Islet of Langerhans (tissue), 1 donor: ENCODE measurements around the gene TRMU.
"Not testable (repeated sequence)": the region's sequence is repeated elsewhere in the genome, so short reads cannot be mapped to it uniquely, and the experiment has no call there.

Source experiments
- FAIRE-seq: peaks from one replicate; lab custom pipeline; 2011; peaks lifted over from hg19 to GRCh38; lab: Jason Lieb, UNC

Gene TRMU

GRCh38 chr22:46300491-46300890, 35.0 kb upstream of the TRMU start:
- FAIRE-seq: no peak

DNA sequence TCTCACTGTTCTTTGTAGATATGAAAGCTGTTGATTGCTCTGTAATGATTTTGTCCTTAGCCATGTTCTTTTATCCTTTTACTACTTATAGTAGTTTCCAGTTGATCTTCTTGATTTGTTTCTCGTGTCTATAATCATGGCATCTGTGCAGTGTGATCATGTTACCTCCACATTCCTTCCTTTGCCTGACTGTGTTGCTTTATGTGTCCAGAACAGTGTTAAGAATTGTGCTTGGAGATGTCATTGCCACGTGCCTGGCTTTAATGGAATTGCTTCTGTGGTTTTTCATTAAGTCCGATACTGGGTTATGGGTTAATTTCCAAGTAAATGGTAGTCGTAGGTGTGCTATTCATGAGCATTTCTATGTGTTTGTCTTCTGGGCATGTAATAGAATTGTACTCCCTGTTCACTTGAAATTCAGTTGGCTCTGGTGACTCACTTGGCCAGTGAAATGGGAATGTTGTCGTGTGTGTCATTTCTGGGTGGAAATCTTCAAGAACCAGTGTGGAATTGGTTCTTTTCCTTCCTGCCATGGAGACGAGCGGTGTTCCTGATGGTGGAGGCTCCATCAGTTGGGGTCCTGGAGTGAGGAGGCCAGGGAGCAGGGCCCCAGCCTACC, 32.1 kb upstream of the TRMU start:
- FAIRE-seq: no peak

DNA sequence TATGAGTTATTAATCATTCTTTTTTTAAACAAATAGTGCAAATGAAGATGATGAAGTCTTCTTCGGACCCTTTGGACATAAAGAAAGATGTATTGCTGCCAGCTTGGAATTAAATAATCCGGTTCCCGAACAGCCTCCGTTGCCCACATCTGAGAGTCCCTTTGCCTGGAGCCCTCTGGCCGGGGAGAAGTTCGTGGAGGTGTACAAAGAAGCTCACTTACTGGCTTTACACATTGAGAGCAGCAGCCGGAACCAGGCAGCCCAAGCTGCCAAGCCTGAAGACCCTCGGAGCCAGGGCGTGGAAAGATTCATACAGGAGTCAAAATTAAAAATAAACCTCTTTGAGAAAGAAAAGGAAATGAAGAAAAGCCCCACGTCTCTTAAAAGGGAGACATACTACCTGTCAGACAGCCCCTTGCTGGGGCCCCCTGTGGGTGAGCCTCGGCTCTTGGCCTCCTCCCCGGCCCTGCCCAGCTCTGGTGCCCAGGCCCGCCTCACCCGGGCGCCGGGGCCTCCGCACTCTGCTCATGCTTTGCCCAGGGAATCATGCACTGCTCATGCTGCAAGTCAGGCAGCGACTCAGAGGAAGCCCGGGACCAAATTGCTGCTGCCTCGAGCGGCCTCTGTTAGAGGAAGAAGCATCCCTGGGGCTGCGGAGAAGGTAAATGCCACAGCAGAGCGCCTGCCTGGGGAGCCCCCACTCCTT, 27.1 kb upstream of the TRMU start:
- FAIRE-seq: no peak

GRCh38 chr22:46309526-46310085, 25.9 kb upstream of the TRMU start:
- FAIRE-seq: no peak

DNA sequence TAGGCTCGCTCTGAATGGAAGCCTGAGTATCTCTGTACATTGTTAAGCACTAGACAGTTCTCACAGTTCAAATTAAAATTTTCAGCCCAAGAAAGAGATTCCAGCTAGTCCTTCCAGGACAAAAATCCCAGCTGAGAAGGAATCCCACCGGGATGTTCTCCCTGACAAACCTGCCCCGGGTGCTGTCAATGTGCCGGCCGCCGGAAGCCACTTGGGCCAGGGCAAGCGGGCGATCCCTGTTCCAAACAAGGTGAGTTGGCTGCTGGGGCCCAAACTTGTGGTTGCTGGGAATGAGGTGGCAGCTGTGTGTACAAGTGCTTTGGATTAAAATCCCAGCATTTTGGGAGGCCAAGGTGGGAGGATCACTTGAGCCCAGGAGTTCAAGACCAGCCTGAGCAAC, 23.5 kb upstream of the TRMU start:
- FAIRE-seq: no peak

DNA sequence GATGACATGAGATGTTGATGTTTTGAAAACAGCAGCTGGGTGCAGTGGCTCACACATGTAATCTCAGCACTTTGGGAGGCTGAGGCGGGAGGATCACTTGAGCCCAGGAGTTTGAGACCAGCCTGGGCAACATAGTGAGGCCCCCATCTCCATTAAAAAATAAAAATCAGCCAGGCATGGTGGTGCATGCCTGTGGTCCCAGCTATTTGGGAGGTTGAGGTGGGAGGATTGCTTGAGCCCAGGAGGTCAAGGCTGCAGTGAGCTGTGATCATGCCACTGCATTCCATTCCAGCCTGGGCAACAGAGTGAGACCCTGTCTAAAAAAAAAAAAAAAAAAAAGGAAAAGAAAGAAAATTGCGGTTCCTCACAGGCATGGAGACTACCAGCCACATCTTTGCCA, 22.7 kb upstream of the TRMU start:
- not testable (repeated sequence) for FAIRE-seq

GRCh38 chr22:46315976-46316375, 19.5 kb upstream of the TRMU start:
- no peak for FAIRE-seq

DNA sequence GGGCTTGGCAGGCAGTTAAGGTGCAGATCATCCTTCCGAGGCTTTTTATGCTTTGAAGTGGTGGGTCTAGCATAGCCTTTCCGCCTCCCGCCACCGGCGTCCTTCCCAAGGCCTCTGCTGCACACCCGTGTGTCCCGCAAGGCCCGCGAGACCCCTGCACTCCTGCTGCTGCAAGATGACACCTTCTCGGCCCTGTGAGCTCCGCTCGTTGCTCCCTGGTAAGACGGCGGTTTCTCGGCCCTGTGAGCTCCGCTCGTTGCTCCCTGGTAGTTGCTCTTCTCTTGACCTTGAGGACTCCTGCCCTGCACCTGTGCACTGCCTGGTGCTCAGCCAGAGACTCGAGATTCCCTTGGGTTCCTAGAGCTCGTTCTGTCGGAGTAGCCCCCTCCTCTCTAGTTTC, 17.9 kb upstream of the TRMU start:
- FAIRE-seq: no peak

- FAIRE-seq: no peak
These were observed 16.9 kb upstream of the TRMU start for GRCh38 chr22:46318576-46318975.

DNA sequence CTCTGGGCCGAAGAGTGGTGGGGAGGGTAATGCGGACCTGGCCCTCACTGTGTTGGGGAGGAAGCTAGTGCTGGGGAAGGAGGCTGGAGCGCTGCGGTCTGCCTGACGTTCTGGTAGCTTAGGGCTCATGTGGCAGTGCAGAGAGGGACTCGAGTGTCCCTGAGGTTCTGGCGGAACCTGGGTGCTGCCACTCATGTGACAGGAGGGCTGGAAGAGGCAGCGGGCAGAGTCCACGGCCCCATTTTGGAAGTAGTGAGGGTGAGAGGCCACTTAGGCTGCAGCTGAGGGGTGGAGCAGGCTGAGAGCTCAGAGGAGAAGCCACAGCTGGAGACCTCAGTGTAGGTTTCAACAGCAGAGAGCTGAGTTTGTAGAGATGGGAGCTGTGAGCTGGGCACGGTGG, 16.2 kb upstream of the TRMU start:
- FAIRE-seq: no peak

- FAIRE-seq: no peak
These were observed 15.3 kb upstream of the TRMU start for GRCh38 chr22:46320166-46320710.

DNA sequence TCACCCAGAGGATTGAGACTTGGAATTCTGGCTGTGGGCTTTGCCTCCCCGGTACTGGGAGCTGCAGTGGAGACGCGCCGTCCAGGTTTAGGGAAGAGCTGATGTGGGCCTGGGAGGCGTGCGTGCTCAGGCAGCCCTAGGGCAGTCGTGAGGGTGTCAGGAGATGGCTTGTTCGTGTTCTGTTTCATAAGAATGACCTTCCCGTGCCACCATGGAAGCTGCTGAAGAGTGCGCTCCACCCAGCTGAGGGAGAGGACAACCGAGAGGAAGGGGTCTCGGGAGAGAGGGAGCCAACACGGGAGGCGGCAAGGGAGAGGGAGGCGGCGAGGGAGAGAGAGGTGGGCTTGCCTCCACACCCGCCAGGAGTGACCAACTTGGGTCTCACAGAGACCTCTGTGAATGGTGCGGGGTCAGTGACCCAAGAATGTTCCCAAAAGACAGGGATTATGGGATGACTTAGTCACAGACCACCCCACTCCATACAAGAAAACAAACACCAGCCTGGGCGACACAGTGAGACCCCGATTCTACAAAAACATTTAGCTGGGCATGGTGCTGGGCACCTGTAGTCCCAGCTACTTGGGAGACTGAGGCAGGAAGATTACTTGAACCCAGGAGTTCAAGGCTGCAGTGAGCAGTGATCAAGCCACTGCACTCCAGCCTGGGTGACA, 14.7 kb upstream of the TRMU start:
- no peak for FAIRE-seq

DNA sequence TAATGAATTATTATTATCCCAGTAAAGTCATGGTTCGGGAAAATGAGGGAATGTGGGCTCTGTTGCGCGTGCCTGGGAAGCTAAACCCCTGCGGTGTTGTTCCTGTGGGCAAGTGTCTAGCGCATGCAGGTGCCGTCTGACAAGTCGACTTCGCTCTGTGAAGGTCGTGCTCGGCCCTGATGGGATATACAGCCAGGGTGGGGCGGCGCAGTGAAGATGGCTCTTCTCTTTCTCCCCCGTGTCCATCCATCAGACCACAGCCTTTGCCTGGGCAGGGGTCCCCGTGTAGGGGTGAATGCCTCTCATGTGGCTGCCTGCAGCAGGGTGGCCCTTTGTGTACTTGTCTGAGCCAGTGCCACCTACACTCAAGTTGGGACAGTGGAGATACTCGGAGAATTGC, 12.8 kb upstream of the TRMU start:
- no peak for FAIRE-seq

DNA sequence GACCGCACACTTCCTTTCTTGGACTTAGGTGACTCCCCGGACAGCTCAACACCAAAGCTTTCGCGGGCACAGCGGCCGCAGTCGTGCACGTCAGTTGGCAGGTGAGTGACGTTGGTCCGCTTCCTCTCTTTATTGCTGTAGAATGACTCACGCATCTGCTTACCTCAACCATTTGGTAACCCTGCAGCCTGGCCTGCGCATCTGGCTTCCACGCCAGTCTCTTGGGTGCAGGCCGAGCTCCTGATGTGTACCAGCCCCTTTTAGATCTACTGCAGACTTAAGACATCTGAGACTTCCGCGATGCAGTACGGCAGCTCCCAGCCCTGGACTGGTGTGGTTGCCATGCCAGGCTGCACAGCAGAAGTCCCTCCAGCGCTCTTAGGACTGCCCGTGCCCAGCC, 12.4 kb upstream of the TRMU start:
- no peak for FAIRE-seq

DNA sequence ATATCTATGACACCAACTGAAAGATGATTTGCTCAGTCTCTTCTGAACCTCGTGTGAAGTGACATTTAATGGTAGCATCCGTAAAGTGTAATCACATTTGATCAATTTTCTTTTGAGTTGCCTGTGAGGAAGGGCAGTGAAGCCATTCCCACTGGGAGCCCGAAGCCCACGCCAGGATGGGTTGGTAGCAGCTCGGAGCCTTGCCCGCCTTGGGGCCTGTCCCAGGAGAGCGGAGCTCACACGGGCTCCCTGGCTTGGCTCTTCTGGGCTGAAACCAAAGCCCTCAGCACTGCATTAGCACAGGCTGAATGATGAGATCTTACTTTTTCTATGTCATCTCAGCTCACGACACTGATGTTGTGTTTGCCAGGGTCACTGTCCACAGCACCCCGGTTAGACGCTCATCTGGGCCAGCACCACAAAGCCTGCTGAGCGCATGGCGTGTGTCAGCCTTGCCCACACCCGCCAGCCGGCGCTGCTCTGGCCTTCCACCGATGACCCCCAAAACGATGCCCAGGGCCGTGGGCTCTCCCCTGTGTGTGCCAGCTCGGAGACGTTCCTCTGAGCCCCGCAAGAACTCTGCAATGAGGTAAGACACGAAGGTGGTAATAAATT, 9.3 kb upstream of the TRMU start:
- FAIRE-seq: no peak

DNA sequence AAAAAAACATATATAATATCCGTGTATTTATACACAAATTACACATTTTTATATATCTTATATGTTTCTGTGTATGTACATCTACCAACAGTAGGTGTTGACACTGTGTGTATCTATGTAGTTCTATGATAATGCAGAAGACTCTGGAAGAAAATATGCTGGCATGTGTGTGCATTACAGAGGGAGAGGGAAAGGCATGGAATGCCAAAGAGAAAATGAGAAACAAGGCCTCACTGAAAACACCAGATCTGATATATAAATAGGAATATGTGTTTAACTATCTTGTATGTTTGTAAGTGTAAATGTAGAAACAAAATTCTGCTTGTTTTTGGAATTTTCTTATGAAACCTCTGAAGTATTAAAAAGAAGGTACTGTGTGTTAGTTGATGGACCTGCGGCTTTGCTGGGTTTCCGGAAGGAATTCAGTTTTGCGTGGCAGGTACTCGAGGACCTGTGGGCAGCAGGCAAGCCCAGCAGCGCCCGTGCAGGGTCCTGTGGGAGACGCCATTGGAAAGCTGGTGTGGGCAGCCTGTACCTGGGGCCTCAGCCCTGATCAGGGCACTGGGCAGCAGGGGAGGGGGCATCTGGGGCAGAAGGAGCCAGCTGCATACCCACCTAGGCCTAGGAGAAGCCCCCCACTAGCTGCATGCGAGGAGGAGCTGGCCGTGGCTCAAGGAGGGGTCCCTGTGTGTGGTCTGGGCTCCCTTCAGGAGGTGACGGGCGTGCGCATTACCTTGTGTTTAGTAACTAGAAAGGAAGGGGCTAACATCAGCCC, 7.6 kb upstream of the TRMU start:
- no peak for FAIRE-seq

GRCh38 chr22:46328797-46329196, 6.7 kb upstream of the TRMU start:
- no peak for FAIRE-seq

DNA sequence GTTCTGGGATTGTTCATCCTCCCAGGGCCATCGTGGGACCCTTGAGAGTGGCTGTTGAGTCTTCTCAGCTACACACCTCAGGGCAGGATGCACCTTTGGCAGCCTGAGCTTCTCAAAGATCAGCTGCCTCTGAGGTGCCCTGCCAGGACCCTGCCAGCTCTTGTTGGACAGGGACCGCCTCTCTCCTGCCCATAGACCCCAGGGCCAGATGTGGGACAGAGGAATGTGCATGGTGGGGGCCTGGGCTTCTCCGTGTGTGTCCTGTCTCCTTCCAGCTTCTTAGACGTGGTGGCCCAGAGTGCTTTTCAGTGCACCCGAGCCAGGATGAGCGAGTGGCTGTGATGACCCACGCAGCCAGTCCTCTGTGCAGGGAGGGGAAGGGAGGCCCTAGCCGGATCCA, 5.9 kb upstream of the TRMU start:
- FAIRE-seq: no peak

DNA sequence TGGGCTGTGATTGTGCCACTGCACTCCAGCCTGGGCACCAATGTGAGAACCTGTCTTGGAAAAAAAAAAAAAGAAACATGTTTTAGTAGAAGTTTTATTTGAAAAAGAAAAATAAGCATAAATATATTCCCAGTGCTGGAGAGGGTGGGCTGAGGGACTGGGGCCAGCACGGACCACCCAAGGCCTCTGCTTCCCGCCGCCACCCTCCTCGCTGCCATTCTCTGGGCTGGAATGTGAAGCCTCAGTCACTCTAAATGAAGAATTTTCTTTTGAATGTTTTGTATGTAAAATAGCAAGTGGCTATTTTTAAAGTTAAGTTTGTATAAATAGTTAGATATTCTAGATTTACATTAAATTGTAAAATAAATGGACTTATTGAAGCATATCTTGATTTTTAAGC, 5.1 kb upstream of the TRMU start:
- no peak for FAIRE-seq

GRCh38 chr22:46331496-46331895, 4.0 kb upstream of the TRMU start:
- no peak for FAIRE-seq

DNA sequence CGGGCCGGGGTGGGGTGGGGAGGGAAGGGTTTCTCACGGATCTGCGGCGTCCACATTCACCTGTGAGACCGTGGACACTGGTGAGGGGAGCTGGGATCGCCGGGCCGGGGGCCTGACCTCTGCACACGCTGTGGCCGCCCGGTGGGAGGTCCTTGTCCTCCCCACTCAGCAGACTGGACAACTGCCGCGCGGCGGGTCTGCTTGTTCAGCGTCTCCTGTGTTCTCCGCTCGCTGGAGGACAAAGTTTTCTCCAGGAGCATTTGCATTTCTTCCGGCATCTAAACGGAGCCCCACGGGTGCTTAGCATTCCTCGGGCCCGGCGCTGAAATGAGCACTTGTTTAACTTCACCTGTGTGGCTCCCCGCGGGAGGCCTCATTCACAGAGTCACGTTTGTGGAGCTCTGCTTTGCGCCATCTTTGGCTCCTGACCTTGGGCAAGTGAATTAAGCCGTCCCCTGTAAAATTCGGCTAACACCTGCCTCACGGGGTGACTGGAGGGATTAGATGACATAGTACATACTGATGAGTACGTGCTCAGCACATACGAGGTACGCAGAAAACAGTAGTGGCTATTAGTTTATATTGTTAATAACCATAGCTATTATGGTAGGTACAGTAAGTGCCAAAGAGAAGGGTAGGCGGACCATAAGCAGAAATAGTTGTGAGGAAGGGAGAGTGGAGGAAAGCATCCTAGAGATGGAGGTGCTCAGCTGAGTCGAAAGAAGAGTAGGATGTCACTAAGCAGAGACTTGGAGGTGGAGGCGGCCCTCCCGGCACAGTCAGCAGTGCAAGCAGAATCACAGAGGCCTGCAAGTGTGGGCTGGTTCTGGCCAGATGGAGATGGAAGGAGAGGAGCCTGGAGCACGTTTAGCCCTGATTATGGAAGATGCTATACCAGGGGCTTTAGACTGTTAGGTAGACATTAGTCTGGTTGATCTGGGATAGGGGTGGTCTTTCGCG, 885 bp downstream of the TRMU start:
- FAIRE-seq: no peak
